GM06990 (cell line): Measurements from ENCODE around the gene C2CD2.

ENCODE experiments used
- DNase-seq: peaks from one replicate; pipeline ENCODE4 v3.0.0-alpha.2; 2011; ENCODE audit not compliant: insufficient read length; ENCODE audit errors: extremely low read depth
- H3K27me3 ChIP-seq: replicated peaks from 2 replicates; pipeline ENCODE4 v1.6.0; 2011; ENCODE audit warnings: low read length; ENCODE audit not compliant: control insufficient read depth, insufficient read depth
- H3K36me3 ChIP-seq: 2 replicates; pipeline ENCODE4 v1.5.1; 2011; ENCODE audit warnings: low read length; ENCODE audit not compliant: control insufficient read depth, insufficient read depth
- H3K4me3 ChIP-seq: replicated peaks from 2 replicates; pipeline ENCODE4 v1.5.1; 2011; ENCODE audit warnings: low read depth, mild to moderate bottlenecking, control low read depth, low read length
- TF ChIP-seq, protein P1 (sequence below): IDR thresholded peaks from 2 replicates; pipeline ENCODE4 v1.5.1; 2011; ENCODE audit warnings: low read length, control low read depth, mild to moderate bottlenecking, inconsistent platforms; ENCODE audit not compliant: insufficient read depth, poor library complexity, severe bottlenecking

Gene C2CD2

DNA sequence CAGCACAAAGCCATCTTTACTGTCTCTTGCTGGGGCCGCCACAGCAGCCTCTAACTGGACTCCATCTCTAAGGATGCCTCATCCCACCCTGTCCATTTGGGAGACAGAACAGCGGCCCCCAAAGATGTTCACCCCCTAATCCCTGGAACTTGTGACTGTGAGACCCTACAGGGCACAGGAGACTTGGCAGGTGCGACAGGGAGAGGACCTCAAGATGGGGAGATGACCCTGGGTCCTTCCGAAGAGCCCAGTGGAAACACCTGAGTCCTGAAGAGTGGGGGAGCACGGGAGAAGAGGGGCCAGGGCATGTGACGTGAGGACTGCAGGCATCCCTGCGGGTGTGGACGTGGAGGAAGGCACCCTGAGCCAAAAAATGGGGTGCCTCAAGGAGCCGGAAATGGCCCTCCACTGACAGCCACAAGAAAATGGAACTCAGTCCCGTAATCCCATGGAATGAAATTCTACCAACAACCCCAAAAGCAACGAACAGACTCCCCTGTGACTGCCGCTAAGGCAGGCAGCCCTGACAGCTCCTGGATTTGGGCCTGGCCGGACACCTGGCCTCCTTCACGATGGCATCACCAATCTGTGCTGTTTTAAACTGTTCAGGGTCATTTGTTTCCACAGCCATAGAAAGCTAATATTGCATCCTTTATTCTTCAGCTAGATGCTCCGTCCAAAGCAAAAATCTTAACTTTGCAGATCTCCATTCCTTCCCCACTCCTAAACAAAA, 34.0 kb downstream of the C2CD2 start:
- TF ChIP-seq, protein P1, sequence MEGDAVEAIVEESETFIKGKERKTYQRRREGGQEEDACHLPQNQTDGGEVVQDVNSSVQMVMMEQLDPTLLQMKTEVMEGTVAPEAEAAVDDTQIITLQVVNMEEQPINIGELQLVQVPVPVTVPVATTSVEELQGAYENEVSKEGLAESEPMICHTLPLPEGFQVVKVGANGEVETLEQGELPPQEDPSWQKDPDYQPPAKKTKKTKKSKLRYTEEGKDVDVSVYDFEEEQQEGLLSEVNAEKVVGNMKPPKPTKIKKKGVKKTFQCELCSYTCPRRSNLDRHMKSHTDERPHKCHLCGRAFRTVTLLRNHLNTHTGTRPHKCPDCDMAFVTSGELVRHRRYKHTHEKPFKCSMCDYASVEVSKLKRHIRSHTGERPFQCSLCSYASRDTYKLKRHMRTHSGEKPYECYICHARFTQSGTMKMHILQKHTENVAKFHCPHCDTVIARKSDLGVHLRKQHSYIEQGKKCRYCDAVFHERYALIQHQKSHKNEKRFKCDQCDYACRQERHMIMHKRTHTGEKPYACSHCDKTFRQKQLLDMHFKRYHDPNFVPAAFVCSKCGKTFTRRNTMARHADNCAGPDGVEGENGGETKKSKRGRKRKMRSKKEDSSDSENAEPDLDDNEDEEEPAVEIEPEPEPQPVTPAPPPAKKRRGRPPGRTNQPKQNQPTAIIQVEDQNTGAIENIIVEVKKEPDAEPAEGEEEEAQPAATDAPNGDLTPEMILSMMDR, result no peak
- DNase-seq, result no peak
- Histone ChIP-seq H3K4me3 (no peak overlapping the region), H3K36me3 (peaks cover 18% of the 10 kb centered on the region), H3K27me3 (no peaks in the 10 kb centered on the region)

DNA sequence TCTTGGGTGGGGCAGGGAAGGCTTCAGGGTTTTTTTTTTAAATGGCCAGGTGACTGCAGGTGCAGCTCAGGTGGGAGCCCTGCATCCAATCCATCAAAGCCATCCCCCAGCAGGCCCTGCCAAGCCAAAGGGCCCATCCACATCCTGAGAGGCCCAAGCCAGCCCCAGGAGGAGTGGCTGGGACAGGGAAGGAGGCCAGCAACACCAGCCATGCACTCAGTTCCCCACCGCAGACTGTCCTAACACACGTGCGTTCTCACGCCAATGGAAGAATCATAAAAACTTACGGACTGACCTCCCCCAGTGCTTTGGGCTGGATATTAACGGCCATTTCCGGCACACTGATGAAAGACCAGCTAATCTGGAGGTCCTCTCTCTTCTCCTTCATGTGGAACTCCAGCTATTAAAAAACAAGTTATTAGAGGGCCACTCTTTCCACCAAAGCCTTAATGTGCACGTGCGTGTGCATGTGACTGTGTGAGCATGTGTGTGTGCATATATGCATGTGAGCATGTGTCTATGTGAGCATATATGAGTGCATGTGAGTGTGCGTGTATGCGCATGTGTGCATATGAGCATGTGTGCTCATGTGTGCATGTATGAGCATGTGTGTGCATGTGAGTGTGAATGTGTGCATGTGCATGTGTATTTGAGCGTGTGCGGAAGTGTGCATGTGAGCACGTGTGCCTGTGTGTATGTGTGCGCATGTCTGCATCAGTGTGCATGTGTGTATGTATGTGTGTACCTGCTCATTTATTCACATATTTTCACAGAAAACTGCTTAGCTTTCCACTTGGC, 35.1 kb downstream of the C2CD2 start:
- Histone ChIP-seq H3K4me3 (no peak overlapping the region), H3K36me3 (peaks cover 19% of the 10 kb centered on the region), H3K27me3 (no peaks in the 10 kb centered on the region)
- TF ChIP-seq, protein P1, result no peak
- no peak for DNase-seq

DNA sequence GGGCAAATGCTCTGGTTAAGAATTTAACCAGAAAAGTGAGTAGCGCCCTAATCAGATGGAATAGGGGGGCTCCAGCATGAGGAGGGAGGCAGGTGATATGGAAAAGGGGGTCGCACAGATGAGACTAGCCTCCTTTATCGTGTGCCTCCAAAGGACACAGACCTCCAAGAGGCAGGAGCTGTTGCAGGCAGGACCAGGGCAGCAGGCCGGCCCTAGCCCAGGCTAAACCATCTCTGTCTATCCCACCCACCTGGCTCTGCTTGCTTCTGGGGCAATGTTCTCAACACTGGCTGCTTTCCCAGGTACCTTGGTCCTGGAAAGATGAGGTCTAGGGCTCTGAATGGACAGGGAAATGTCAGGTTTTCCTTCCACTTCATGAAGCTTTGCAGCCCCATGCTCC, 36.3 kb downstream of the C2CD2 start:
- DNase-seq, result no peak
- Histone ChIP-seq H3K36me3 (peaks cover 23% of the 10 kb centered on the region), H3K4me3 (no peak overlapping the region), H3K27me3 (no peaks in the 10 kb centered on the region)
- TF ChIP-seq, protein P1, result no peak

DNA sequence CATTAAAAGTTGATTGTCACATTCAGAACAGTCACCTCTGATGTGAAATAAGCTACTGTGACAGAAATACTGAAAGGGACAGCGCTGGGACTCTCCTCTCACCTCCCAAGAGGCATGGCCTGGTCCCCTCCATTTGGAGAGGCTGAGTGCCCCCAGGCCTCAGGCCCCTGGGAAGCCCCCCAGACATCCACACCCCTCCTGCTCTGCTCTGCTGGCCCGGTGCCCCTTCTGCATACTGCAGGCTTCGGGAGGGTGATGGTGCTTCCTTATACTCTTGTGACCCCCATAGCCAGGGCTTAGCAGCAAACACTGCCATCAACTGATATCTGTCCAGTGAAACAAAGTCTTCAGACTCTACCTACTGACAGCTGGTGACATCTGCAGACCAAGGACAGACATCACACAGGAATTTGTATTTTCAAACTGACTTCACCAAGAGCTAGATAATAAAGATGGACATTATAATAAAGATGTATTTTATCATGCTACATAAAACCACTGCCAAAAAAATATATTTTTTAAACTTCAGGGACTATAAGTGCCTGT, 36.9 kb downstream of the C2CD2 start:
- Histone ChIP-seq H3K27me3 (no peaks in the 10 kb centered on the region), H3K36me3 (peaks cover 23% of the 10 kb centered on the region), H3K4me3 (no peak overlapping the region)
- DNase-seq, result no peak
- TF ChIP-seq, protein P1, result peak; percentile 7

- DNase-seq, result no peak
- Histone ChIP-seq H3K4me3 (no peak overlapping the region), H3K36me3 (peaks cover 26% of the 10 kb centered on the region)
These were observed 38.9 kb downstream of the C2CD2 start for GRCh38 chr21:41914965-41915364.

More at GRCh38 chr21:41914965-41915364, 38.9 kb downstream of the C2CD2 start:
- no peaks in the 10 kb centered on the region for H3K27me3 ChIP-seq
- TF ChIP-seq, protein P1, result no peak
